Jurkat, Clone E6-1 (cell line): Measurements from ENCODE around the gene GLI2.

Source experiments
- DNase-seq: peaks from one replicate; pipeline ENCODE4 v3.0.0-alpha.2; 2011; ENCODE audit warnings: low read depth, low spot score
- H3K4me3 ChIP-seq: 2 replicates; pipeline ENCODE4 v1.5.1; 2011; ENCODE audit warnings: mild to moderate bottlenecking, low read length, control low read depth, moderate library complexity

GLI2 gene

DNA sequence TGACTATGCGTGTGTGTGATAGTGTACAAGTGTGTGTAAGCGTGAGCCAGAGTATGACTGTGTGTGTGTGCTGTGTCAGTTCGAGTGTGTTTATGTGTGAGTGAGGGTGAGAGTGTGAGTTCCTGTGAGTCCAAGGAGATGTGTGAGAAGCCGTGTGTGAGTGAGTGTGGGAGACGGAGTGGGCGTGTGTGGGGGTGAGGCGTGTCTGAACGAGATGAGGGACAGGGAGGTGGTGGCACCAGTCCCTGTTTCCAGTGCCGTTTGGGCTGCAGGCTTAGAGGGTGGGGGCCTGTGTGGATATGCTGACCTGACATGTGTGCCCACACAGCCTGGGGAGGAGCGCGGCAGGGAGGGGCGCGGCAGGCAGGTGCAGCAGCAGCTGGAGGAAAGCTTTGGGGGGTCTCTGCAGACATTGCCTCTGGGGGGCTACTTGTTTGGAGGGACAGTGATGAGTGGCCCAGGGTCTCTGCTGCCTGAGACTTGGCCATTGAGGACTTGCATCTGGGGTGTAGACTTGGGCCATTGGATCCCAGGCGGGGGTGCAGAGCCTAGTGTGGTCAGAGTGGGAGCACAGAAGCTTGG lies 41.6 kb downstream of the GLI2 start:
- DNase-seq: no peak
- H3K4me3 ChIP-seq: no peak overlapping the region

- no peak for DNase-seq
- no peak overlapping the region for H3K4me3 ChIP-seq
Measured at GRCh38 chr2:120777787-120778186, 42.1 kb downstream of the GLI2 start.

DNA sequence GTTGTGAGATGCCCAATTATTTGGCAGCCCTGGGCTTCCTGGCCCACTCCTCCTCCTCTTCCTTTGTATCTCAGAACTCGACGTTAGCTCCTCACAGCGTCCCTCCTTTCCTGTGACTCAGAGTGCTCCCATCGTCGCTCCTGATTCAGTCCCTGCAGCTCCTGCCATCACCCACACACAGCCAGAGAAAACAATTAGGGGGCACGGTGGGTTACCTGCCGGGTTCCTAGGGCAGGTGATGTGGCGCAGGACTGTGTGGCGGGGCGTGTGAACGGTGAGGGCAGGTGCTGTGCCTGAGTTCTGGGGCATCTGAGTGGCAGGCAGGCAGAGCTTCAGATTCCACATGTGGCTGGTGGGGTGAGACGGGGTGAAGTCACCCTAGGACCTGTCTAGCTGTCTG lies 42.6 kb downstream of the GLI2 start:
- no peak for DNase-seq
- no peak overlapping the region for H3K4me3 ChIP-seq

GRCh38 chr2:120779781-120780283 lies 44.2 kb downstream of the GLI2 start:
- DNase-seq: peak; percentile 8
- no peak overlapping the region for H3K4me3 ChIP-seq

DNA sequence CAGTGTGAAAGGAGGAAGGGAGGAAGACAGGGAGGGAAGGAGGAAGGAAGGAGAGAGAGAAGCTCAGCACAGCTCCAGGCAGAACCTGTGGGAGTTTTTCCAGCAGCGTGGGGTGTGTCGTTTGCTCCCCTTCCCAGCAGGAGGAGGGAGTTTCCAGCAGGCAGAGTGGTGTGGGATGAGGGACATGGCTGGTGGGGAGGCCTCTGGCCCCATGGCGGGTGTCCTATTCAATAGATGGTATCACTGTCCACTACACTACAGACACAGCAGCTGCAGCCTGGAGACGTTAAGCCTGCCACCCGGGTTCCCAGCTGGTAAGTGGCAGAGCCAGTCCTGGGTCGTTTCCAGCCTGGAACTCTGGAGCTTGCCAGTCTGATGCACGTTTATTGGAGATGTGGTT lies 44.7 kb downstream of the GLI2 start:
- no peak for DNase-seq
- H3K4me3 ChIP-seq: no peak overlapping the region

- peak; percentile 41 for DNase-seq
- H3K4me3 ChIP-seq: no peak overlapping the region
Measured at GRCh38 chr2:120783371-120783791, 47.7 kb downstream of the GLI2 start.

DNA sequence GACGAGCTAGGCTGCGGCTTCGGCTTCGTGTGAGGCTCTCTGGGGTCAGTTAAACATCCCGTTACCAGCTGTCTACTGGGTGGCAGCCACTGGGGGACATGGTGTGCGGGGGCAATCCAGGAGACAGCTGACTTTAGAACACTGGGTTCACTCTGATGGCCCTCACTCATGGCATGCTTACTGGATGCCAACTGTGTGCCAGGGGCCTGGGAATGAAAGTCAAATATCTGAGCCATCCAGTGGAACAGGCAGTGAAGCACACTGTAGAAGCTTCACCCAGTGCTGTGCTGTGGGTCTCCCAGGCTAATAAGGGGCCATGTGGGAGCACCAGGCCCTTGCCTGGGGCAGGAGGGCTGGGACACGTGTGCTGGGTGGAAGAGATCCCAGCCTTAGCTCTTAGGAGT lies 48.3 kb downstream of the GLI2 start:
- no peak overlapping the region for H3K4me3 ChIP-seq
- no peak for DNase-seq
